Activated CD4-positive, alpha-beta T cell treated with anti-CD3 and anti-CD28 coated beads, Interleukin-2, amount 50 U/mL, for 16 hours (primary cell): ENCODE data around the gene MYEOV.

Experiments
- DNase-seq: peaks from one replicate; pipeline ENCODE4 v3.0.0-alpha.2; 2020

The MYEOV gene

DNA sequence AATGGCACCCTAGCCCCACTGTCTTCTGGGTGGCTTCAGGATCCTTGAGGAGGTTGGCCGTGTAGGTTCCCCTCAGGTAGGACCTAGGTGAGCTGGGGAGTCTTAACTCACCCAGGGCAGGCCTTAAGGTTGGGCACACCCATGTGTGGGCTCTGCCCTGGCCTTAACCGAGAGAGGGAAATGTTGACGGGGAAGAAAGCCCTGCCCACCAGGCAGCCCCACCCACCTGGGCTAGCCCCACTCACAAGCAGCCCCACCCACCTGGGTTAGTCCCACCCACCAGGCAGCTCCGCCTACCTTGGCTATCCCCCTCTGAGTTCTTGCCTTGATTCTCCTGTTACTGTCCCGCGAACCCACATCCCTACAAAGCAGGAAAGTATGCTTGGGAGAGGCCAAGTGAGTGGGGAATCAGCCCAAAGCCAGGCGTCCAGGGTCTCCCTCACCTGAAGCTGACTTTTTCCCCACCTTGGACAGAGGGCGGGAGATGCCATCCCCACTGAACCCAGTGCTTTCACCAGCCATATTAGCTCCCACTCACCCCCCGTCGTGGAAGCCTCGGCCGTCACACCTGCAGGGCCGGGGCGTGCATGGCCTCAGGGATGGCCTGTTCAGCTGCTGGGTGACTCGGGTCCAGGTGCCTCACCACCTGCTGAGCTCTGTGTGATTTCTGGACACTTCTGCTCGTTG is at the start of gene MYEOV:
Gene MYEOV (plus strand): TSS at position 337 of the 687 bp plus-strand sequence. CDS start 1,200 bp downstream, outside the sequence.
- DNase-seq: peak; percentile 41

DNA sequence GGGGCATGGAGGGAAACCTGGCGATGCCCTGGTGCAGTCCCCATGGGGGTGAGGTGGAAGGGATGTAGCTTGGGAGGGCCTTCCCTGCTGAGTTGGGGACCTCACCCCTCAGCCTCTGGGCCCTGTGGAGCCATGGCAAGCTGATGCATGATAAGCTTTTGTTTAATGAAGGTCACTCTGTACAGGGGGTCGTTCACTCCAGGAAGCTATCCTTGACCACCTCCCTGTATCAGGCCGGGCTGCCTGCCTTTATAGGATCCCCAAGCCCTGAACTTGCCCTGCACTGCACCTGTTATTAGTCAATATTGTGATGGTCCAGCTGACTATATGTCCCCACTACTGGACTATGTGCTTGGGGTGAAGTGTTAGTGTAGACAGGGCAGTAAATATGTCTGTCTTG is 49.7 kb upstream of the MYEOV start:
- no peak for DNase-seq

DNA sequence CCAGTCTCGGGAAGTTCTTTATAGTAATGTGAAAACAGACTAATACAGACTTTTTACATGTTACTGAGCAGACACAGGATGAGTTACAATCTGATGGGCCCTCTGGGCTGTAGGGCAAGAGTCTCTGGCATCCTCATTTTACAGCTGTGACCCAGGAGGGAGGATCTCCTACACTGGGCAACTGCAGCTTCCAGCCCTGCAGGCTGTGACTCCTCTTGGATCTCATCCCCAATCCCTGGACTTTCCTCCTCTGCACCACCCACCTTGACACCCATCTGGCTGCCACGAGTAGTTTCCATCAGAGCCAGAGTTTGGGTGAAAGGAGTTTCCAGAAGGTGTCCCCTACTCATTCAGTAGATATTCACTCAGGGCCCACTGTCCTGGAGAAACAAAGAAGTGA is 48.9 kb upstream of the MYEOV start:
- DNase-seq: no peak

DNA sequence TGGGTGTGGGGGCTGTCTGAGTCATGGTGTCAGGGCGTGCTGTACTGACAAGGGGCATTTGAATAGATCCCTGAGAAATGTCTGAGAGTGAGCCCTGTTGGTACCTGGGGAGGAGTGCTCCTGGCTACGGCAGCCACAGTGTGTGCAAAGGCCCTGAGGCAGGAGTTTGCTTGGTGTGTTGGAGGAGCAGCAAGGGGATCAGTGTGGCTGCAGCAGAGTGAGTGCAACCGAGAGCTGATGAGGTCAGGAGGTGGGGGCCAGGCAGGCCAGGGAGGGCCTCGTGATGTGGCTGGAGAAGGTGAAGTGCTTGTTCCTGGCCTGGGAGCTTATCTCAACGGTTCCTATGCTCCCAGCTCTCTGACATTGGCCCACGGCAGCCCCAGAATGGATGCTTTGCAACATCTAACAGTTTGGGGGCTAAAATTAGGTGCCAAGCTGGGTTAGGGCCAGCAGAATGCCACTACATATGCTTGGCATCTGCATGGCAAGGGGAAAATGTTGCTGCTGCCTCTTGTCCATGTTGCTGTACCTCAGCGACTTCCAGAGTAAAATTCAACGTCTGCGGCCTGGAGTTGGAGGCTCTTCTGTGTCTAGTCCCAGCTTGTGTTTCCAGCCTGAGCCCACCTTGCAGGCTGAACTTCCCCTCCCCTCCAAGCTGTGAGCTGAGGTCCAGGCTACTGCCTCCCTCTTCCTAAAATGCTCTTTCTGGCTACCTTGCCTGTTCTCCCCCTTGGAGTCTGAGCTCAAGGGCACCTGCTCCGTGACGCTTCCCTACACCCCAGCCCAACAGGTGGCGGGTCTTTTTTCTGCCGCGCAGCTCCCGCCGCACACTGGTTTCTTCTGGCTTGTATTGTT is 48.2 kb upstream of the MYEOV start:
- no peak for DNase-seq

DNA sequence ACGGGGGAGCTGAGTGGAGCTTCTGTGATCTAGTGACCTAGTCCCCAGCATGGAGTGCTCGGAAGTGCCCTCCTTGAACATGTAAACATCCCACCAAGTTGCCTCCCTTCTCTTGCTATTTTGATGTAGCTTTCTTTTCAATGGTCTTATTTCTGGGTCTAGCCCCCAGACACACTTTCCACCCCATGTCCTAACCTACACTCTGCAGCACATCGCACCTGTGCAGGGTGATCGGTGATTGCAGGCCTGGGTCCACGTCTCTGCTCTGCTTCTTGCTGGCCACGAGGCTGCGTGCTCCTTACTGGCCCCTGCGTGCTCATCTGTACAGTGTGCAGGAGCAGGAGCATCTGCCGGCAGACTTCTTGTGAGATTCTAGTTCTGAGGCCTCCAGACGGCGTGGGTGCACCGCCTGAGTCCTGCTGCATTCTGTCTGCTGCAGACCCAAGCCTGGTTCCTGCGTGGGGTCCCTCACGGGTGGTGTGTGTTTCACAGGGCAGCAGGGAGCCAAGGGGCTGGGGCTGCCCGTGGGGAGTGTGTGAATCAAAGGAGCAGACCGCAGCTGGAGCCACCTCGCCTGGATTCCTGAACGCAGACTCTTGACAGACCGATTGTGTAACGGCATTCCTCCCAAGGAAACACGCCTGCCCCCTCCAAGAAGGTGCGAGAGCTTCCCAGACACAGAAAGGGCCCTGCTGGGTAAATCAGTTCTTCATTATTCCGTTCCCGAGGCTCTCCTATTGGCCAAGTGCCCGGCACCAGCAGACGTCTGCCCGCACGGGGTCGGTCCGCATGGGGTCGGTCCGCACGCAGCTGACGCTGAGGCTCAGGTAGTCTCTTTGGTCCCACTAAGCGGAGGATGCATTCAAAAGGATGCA is 44.4 kb upstream of the MYEOV start:
- no peak for DNase-seq

DNA sequence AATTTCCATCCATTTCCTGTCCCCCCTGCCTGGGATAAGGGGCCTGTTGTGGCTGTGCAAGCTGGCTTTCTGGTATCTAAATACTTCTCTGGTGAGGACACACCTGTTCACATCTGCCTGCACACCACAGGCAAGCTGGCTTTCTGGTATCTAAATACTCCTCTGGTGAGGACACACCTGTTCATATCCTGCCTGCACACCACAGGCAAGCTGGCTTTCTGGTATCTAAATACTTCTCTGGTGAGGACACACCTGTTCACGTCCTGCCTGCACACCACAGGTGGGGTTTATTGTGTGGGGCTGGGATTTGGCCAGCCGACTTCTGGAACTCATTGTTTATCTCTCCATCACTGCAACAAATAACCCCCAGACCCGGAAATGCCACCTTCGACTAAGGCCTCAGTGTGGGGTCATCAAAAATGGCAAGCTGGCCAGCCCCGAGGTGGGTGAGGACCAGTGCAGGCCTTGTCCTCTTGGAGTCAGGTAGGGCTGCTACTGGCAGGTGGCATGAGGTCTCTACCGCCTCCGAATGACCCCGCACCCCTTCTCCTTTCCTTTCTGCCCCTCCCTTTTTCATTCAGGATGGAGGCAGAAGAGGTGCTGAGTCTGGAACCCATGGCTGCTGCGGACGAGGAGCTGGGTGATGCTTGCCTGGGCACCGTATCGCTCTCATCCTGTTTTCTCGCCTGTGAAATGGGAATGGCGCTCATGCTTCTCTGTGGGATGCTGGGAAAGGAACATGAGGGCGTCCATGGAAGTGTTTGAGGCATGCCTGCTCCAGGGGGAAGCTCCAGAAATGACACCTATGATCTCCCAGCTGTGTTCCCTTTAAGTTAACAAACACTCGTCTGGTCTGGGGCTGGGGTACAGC is 43.5 kb upstream of the MYEOV start:
- DNase-seq: no peak

DNA sequence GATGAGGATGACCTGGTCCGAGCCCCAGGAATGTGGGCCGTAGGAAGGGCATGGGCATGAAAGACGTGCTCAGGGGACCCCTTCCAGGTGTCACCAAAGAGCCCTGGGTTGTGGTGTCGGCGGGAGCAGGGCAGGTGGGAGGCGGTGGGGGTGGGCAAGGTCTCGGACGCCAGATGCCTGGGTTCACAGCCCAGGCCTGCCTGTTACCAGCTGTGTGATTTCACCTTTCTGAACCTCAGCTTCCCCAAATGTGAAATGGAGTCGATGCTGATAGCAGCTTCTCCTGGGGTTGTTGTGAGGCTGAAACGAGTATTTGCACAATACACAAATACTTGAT is 42.9 kb upstream of the MYEOV start:
- DNase-seq: no peak

DNA sequence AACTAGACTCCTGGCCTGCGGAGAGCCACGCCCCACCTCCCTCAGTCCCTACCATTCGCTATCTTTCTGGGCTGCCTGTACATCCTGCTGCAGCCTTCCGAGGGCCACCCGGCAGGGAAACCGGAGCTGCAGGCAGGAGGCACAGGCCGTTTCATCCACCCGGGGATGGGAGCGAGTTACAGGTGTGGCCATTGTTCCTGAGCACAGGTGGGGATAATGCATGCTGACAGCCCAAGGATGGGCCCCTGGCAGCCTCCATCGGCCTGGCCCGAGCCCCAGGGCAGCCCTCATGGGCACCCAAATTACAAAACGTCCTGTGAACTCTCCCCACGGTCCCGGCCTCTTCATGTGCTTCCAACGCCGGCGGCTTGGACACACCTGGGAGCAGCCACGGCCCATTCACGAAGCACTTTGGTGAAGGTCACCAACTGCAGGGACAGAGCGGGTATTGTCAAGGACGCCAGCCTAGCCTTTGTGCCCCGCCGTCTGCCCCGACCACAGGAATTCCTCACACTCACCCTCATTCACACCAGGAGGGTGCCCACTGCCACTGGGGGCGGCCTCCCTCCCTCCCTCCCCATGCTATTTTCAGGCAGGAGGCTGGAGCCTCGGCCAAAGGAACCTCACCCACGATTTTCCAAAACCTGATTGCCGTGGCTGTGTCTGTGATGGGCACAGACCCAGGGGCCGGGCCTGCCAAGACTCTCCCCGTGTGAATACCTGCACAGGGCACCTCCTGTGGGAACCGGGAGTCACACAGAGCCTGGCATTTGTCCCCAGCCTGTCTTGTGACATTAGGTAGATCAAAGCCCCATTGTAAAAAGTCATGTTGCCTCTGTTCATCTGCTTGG is 42.1 kb upstream of the MYEOV start:
- no peak for DNase-seq

DNA sequence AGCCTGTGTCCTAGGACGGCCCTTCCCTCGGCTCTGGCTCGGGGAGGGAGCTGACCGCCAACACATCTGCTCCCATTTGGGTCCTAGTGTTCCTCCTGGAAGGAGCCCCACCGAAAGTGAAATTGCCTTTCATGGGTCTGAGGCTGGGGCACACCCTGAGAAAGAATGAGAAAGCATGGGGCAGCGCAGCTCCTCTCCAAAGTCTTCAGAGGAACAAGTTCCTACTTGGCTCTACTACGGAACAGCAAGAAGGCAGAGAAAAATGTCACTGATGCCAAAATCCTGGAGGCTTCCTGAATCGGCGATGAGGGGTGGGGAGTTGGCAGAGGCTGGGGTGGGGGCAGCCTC is 41.5 kb upstream of the MYEOV start:
- DNase-seq: no peak

DNA sequence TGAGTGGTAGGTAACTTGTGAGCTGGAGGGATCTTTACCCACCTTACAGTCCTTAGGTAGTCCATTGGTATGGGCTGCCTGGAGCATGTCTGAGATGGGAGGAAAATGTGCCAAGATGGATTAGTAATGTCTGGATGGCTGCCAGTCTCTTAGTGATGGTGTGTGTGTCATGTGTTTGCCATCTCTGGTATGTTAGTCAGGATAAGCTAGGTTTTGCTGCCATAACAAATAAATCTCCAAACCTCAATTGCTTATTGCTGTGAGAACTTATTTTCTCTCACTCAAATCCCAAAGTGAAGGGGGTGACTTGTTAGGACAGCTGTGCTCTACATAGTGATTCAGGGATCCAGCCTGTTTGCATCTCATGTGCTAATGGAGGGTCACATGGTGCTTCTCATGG is 40.9 kb upstream of the MYEOV start:
- no peak for DNase-seq

DNA sequence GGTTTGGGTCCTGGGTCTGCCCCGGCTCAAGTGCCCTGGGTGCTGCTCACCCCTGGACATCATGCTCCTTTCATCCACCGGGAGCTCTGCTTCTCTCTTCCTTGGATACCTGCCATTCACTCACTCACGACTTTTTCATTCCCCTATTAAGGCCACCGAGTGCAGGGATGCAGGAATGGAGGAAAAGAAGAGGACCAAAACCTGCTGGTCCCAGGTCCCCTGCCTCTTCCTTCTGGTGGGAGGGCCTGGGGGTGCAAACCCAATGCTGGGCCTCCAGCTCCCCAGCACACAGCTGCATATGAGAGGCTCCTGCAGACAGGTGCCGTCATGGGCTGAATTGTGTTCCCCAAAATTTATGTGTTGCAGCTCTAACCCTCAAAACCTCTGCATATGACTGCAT is 36.8 kb upstream of the MYEOV start:
- no peak for DNase-seq

DNA sequence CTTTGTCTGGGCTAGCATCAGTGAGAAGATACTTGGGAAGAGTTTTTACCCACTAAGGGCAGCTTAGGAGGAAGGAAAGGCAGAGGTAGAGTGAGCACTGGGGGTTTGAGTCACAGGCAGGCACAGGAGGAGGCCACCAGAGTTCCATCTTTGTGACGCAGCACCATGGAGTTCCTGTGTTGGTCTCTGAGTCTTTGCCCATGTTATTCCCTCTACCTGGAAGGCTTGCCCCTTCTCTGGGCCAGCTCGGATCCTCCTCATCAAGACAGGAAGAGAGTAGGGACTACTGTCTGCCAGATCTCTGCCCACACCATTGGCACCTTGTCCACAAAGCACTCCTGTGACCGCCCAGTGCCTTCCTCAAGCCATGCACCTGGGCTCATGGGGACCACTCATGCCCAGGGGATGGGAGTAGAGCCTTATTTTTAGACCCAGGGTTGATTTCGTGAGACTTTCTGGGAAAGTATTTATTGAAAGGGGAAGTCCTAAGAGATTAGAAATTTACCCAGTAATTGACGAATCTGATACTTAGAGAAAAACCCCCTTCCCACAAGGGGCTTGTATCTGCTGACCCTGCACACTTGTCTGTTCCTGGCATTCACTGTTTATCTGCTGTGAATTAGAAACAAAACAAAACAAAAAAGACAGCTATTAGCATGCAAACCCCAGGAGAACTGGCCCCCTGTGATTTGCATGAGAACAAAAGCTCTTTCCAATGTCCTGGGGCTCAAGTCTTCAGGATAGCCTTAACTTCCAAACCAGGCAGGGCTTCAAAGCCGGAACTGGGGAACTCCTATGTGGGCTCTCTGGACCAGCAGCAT is 35.9 kb upstream of the MYEOV start:
- no peak for DNase-seq

DNA sequence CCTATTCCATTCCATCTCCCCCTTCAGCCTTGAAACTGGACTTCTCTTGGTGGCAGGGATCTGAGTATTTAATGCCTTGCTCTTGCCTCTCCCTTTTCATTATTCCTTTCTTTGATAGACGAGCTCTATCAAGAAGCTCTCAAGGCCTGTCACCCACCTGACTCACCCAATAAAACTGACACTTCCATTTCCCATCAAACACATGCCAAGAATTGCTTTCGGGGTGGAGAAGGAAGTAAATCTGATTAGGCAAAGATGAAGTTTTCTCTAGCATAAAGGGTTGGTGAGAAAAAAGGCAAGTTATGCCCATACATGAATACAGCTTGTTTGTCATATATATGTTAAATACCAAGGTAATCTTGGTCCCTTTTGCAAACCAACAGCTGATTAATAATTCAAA is 34.9 kb upstream of the MYEOV start:
- no peak for DNase-seq

DNA sequence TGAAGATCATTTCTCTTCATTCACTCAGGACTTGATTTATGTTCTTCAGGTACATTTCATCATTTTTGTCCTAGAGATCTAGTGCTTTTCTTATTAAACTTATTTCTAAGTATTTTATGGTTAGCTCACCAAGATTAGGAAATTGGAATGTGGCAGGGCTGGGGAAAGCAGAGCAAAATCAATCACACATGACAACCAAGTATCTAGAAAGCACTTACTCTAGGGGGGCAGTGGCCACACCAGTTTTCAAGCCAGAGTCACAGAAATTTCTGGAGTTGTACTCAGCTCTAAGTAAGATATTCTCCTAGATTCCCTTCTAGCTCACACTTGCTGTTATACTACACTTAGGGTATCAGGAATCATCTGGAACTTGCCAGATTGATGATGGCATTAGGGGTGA is 33.3 kb upstream of the MYEOV start:
- DNase-seq: no peak

DNA sequence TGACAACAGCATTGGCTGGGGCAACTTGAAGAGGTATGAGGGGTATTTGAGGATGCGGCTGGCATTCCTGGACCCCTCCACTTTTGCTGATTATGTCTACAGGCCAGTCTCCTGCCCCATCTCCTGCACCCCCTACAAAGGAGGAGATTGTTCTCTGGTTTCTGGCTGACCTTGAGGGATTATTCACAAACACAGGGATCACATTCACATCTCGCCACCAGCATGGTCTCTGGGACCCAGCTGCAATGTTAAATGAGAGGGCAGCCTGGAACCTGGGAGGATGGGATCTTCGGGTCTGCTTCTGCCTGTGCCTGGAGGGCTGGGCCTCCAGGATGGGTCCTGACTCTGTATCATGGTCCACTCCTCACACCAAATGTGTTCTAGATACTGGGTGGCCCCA is 32.8 kb upstream of the MYEOV start:
- no peak for DNase-seq

DNA sequence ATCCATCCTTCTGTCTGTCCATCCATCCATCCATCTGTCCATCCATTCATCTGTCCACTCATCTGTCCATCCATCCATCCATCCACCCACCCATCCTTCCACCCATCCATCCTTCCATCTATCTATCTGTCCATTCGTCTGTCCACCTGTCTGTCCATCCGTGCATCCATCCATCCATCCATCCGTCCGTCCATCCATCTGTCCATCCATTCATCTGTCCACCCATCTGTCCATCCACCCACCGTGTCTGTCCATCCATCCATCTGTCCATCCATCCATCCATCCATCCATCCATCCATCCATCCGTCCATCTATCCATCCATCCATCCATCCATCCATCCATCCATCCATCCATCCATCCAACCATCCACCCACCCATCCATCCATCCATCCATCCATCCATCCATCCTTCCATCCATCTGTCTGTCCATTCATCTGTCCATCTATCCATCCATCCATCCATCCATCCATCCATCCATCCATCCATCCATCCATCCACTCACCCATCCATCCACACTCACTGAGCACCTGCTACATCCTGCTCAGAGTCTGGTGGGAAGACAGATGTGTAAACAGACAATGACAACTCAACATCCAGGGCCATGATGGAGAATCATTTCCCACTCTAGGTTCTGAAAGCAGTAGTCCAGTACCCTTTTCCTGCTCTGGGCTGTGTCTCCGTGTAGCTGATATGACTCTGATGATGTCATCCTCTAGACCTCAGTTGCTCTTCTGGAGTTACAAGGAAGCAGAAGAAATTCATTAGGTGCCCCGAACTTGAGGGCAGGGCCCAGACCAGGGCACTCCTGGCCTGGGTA is 30.8 kb upstream of the MYEOV start:
- DNase-seq: no peak

DNA sequence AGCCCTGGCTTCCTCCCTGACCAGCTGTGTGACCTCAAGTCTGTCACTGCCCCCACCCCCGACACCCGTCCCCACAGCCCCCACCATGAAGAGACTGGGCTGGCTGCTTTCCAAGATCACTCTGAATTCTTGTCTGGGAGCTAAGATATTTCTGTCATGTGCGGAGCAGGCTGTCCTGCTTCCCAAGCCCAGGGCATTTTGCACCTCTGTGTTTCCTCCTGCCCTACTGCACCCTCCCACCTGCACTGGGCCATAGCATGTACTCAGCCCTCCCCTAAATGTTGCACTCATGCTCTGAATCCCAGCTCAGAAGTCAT is 30.3 kb upstream of the MYEOV start:
- DNase-seq: no peak

DNA sequence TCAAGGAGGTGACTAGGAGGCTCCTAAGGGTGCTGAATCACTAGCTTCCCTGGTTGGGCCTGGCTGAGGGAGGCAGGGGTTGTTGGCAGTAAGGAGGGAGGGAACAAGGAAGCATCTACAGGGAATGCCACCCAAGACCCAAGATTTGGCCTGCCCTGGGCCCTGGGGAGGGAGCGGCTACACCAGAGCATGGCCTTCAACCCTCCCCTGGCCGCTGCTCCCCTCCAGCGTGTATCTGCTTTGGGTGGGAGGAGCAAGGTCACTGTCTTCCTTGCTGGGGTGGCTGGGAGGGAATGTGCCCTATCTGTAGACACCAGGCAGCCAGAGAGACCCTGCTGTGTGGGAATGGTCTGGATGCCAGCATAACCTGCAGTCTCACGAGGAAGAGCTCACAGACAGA is 29.5 kb upstream of the MYEOV start:
- DNase-seq: no peak

DNA sequence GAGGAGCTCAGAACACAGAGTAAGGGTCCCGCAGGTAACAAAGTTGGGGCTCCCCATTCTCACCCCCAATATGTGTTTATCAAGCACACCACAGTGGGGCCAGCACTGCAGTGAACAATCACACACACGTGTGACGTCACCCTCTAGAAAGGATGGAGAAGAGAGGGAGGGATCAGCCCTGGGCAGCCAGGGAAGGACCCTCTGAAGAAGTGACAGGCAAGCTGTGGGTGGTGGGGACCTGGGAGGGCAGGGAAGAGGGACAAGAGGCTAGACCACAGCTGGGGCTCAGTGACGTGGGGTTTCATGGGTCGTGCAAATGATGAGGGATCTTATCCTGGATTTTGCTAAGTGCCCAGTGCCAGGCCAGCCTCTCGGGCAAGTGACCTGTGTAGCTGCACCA is 28.7 kb upstream of the MYEOV start:
- DNase-seq: no peak

DNA sequence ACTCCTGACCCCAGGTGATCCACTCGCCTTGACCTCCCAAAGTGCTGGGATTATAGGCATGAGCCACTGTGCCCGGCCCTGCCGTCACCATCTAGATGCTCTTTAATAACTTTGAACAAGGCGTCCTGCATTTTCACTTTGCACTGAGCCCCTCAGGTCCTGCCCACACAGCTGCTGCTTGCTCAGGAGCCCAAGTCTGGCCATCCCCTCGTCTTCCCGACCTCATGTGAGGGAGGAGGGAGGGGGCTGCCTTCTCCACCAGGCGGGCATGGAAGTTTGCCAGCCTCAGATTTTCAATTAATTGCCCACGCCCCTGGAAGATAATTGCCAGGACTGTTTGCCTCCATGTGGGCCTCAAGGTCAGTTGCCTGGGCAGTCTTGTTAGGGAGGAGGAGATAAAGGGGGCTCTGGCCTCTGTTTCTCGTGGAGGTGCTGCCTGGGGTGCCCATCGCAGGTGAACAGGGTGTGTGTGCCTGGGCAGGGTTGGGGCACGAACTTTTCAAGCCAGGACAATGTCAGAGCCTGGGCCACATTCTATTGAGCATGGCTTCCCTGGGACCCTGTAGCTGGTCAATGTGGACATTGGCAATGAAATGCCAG is 27.9 kb upstream of the MYEOV start:
- no peak for DNase-seq
